BJ (cell line): ENCODE results near the gene C5. TPM values are rescaled to one million over a fixed set of nuclear protein-coding genes. Genes with fewer than 3 reads are reported as not detected.
A peak's percentile ranks its signal among the peaks of the same experiment; 100 is the strongest.

Experiments used
- CTCF ChIA-PET: fragments of 350-600 bp; formaldehyde crosslinking; extraction: SDS; loops from one replicate; lab custom pipeline; 2021; ENCODE audit warnings: antibody characterized with exemption, inconsistent platforms; lab: Yijun Ruan, JAX
- POLR2A ChIA-PET: fragments of 300-600 bp; sonication (Branson Sonifier 250); formaldehyde crosslinking; extraction: SDS; loops from one replicate; lab custom pipeline; 2021; ENCODE audit warnings: antibody characterized with exemption; lab: Charles Lee
- DNase-seq: peaks from one replicate; pipeline ENCODE4 v3.0.0-alpha.2; 2011; ENCODE audit warnings: low read depth
- H3K27me3 ChIP-seq: 2 replicates; pipeline ENCODE4 v1.6.0; 2011; ENCODE audit warnings: low read length; ENCODE audit not compliant: control insufficient read depth, insufficient read depth
- H3K36me3 ChIP-seq: 2 replicates; pipeline ENCODE4 v1.5.1; 2011; ENCODE audit warnings: low read length; ENCODE audit not compliant: control insufficient read depth, insufficient read depth
- H3K4me3 ChIP-seq: 2 replicates; pipeline ENCODE4 v1.5.1; 2011; ENCODE audit warnings: low read depth, mild to moderate bottlenecking, control low read depth, low read length
- CTCF ChIP-seq: IDR thresholded peaks from 2 replicates; pipeline ENCODE4 v1.5.1; 2011; ENCODE audit warnings: low read depth, mild to moderate bottlenecking, control low read depth, inconsistent platforms, low read length, moderate library complexity; ENCODE audit not compliant: insufficient read depth
- polyA plus RNA-seq: library from polyadenylated mRNA; depleted of rRNA; stranded (reverse); fragments of >200 nt; gene quantifications from 2 replicates; pipeline ENCODE4 v1.2.3, GENCODE V29; 2011

C5 gene
- polyA plus RNA-seq, 1 experiment: 1.4 TPM

- ChIA-PET CTCF (interaction anchor here (0.6 to 5.4 kb wide), 27 partner anchors 11 to 325 kb away, joined by 3 to 75 read pairs (median 4); partner anchors contain the start of genes C5 and CNTRL), POLR2A (interaction anchor here (0.7 kb wide), 1 partner anchor 133 kb away, joined by 6 read pairs; no protein-coding TSS in a partner anchor)
- DNase-seq: no peak
- Histone ChIP-seq H3K27me3 (no peaks in the 10 kb centered on the region), H3K36me3 (no peaks in the 10 kb centered on the region), H3K4me3 (no peak overlapping the region)
- peak; percentile 77 for TF ChIP-seq CTCF
Observed at GRCh38 chr9:121059998-121060636, 10.0 kb upstream of the C5 start.

DNA sequence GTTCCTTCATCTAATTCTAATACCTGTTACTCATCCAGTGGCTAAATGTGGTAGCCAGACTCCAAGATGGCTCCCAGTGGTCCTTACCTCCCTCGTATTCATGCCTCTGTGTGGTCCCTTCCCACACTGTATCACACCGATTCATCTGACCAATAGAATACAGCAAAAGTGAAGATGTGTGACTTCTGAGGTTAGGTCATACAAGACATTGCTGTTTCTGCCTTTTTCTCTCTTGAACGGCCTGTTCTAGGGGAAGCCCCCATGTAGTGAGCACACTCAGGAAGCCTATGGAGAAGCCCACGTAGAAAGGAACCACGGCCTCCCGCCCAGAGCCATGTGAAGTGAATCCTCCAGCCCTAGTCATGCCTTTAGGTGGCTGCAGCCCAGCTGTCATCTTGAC is 9.4 kb upstream of the C5 start:
- DNase-seq: no peak
- Histone ChIP-seq H3K4me3 (no peak overlapping the region), H3K27me3 (no peaks in the 10 kb centered on the region), H3K36me3 (no peaks in the 10 kb centered on the region)
- ChIA-PET POLR2A (no interaction called here), CTCF (interaction anchor here (0.6 to 5.4 kb wide), 22 partner anchors 10 to 325 kb away, joined by 3 to 75 read pairs (median 5); partner anchors contain the start of genes C5 and CNTRL)
- TF ChIP-seq CTCF: no peak

DNA sequence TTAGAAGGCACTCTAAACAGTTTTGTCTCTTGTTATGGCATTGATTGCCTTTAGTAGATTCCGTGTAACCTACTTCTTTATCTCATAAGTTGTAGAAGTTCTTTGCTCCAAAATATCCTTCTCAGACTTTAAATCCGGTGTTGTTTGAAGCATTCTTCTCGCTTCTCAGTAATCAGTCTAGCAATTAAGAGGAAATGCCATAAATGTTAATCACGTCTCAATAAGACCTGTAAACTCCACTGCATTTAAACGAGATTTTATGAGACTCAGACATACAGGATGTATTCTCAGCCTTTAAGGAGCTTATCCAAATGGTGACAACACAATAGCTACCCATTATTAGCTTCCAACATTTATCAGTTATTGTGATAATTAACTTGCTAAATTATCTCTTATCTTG is 7.7 kb upstream of the C5 start:
- Histone ChIP-seq H3K36me3 (no peaks in the 10 kb centered on the region), H3K27me3 (no peaks in the 10 kb centered on the region), H3K4me3 (no peak overlapping the region)
- no peak for DNase-seq
- ChIA-PET CTCF (interaction anchor here (1.4 to 5.4 kb wide), 3 partner anchors 51 to 303 kb away, joined by 3 to 75 read pairs (median 46); no protein-coding TSS in a partner anchor), POLR2A (no interaction called here)
- no peak for TF ChIP-seq CTCF

- CTCF ChIA-PET: interaction anchor here (0.7 to 1.8 kb wide), 4 partner anchors 10 to 299 kb away, joined by 3 to 8 read pairs (median 4); no protein-coding TSS in a partner anchor
- POLR2A ChIA-PET: no interaction called here
- no peaks in the 10 kb centered on the region for H3K27me3 ChIP-seq
- no peak for DNase-seq
- no peaks in the 10 kb centered on the region for H3K36me3 ChIP-seq
- H3K4me3 ChIP-seq: no peak overlapping the region
- TF ChIP-seq CTCF: peak; percentile 33; the same call in 1 of the 2 replicates
Observed at GRCh38 chr9:121055642-121056143, 5.6 kb upstream of the C5 start.

- POLR2A ChIA-PET: no interaction called here
Observed at GRCh38 chr9:121053544-121053943, 3.5 kb upstream of the C5 start.

More at GRCh38 chr9:121053544-121053943, 3.5 kb upstream of the C5 start:
- CTCF ChIA-PET: no interaction called here
- Histone ChIP-seq H3K27me3 (no peaks in the 10 kb centered on the region), H3K4me3 (no peak overlapping the region), H3K36me3 (no peaks in the 10 kb centered on the region)
- no peak for DNase-seq
- no peak for TF ChIP-seq CTCF
